NCI-H2196 treated with DMSO at 0.1 percent for 48 hours (cell line): ENCODE results near the gene SF1.

Experiments
- DNase-seq: peaks from one replicate; lab custom pipeline; 2025; ENCODE audit not compliant: unreplicated experiment; lab: John Stamatoyannopoulos, UW

Gene SF1

GRCh38 chr11:64801561-64802369 lies 23.4 kb upstream of the SF1 start:
- DNase-seq = no peak

DNA sequence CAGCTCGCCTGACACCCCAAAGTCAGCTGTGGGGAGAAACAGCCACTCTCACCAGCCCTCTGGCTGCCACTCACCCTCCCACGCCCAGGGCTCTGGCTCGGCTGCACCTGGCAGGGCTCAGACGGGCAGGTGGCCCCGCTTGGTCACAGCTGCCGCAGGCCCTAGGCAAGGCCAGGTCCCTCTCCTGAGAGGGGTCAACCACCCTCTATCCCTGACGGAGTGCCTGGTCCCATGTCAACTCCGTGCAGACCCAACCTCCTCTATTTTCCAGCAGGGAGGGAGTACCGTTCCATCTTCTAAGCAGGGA lies 22.8 kb upstream of the SF1 start:
- DNase-seq = no peak

DNA sequence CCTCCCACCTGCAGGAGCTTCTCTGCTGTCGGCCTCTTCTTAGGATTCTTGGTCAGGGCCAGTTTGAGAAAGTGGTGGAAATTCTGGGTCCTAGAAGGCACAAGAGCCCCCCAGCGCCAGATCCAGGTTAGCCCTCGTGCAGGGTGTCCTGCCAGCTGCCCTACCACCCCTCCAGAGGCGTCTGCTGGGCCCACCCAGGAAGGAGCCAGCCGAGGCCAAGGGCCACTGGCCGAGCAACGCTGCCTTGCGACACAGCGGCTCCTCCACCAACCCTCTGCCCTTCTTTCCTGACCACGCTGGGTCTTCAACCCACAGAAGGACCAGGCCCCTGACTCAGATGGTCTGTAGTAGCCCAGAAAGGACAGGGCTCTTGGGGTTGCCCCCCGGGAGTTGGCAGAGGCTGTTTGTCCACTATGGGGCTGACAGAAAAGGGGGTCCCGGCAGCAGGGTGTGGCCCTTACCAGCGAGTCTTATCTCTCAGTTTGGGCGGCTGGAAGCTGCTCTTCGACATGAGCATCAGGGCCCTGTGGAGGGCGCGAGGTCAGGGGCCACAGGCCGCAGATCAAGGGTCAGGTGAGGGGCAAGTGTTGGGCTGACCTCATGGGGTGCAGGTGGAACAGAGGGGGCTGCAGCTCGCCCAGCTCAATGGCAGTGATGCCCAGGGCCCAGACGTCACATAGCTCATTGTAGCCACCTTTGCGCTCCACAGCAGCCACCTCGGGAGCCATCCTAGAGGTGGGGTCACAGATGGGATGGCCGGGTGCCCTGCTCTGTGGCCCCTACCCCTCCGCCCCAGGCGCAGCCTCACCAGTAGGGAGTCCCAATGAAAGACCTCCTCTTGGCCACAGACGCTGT lies 22.2 kb upstream of the SF1 start:
- DNase-seq = no peak

DNA sequence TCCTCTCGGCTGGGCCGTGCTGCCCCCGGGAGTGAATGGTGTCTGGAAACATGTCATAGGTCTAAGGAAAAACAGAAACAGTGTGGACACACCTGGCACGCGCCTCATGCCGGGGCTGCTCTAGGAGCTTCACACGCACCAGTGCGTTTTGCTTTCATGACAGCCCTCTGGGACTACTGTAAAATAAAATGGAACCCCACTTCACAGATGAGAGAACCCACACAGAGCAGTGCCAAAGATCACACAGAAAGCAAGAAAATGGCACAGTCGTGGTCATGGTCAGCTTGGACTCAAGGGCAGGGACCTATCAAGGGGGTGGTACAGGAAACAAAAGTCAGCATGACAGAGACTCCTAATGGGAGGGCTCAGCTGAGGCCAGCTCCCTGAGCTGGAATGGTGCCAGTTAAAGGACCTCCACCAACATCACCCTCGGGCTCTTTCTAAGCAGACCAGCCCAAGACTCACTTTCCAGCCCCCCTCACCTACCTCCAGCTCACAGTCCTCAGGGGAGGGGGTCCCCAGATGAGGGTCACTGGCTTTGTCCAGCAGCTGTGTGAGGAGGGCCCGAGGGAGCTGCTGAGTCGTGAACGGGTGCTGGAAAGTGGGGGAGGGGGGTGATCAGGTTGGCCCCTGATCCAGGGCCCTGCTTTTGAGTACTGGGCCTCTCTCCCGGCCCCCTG lies 21.4 kb upstream of the SF1 start:
- DNase-seq = no peak

DNA sequence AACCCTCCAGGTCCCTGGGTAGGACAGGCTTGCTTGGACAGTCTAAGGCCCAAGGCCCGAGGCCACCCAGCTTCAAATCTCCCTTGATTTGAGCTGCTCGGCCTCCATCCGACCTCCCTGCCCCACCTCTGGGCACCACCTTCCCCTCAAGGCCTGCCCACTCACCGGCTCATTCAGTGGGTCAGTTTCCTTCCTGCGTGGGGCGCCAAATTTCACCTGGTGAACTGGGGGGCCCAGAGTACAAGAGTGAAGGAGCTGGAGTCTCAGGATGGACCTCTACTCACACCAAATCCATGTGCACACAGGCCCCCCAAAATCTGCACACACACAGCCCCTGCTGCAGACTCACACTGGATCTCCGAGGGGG lies 20.9 kb upstream of the SF1 start:
- DNase-seq = no peak

GRCh38 chr11:64796757-64797541 lies 18.6 kb upstream of the SF1 start:
- no peak for DNase-seq

- no peak for DNase-seq
Measured at GRCh38 chr11:64796047-64796756, 17.9 kb upstream of the SF1 start.

DNA sequence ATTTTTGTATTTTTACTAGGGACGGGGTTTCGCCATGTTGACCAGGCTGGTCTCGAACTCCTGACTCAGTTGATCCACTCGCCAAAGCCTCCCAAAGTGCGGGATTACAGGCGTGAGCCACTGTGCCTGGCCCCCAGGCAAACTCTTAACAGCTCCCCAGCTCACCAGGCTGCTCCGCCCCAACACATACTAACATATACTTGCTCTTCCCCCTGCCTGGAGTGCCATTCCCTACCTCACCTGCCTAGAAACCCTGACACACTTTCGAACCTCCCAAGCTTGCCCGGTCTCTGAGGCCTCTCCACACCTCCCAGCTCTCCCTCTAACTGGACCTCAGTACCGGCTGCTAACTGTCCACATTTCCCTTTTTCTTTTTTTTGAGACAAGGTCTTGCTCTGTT lies 16.2 kb upstream of the SF1 start:
- DNase-seq = no peak

GRCh38 chr11:64793271-64794160 lies 15.2 kb upstream of the SF1 start:
- no peak for DNase-seq

GRCh38 chr11:64792482-64792881 lies 14.1 kb upstream of the SF1 start:
- no peak for DNase-seq

DNA sequence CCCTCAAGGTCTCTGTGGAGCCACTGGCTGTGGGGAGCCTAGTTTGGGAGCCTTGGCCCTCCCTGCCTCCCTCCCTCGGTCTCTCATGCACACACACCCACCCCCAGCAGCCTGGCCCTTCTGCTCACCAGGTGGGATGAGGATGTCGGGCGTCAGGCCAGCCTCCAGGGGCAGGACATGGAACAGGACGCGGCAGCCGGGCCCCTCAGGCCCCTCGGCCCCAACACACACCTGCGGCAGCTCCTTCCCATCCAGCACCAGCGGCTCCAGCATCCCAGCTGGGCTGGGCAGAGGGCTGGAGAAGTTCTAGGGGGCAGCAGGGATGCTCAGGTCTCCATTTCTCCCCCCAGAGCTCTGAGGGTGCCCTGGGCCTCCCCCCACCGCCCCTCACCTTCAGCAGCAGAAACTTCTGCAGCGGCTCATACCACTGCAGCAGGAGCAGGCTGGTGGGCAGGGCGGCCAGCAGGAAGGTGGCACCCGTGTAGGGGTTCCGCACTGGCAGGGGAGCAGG lies 13.5 kb upstream of the SF1 start:
- DNase-seq = no peak

- DNase-seq = no peak
Measured at GRCh38 chr11:64790205-64791095, 12.1 kb upstream of the SF1 start.

- DNase-seq = no peak
Measured at GRCh38 chr11:64789331-64790204, 11.2 kb upstream of the SF1 start.

- no peak for DNase-seq
Measured at GRCh38 chr11:64788321-64789215, 10.2 kb upstream of the SF1 start.

DNA sequence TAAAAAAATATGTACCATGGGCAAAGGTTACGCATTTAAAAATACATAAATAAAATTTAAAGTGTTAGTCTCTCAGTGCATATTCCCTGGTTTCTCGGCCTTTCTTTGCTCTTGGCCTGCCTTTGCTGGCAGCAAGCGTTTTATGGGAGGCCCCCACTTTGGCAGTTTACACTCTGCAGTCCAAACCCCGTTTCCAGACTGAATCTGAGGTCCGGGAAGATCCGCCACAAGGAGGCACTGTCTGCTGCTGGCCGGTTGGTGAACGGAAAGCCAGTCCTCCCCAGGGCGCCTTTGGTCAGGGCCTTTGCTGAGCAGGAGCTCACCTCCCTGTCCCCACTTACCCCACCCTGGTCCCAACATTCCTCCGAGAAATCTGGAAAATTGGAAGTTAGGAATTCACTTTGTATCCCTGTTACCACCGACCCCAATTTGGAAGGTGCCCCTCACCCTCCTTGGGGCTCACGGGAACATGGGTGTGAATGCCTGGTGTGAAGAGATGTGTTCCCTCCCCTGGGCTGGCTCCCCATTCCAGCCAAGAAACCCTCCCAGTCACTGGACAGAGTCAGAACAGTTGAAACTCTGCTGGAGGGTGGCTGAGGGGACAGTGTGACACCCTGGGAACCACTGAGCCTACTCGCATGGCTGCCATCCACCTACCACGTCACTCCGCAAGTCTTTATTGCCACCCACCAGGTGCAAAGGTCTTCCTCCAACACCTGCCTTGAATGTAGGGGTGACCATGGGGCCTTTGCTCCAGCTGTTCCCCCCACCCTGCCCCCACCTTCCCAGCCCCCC lies 9.4 kb upstream of the SF1 start:
- no peak for DNase-seq

- DNase-seq = no peak
Measured at GRCh38 chr11:64786308-64786707, 8.0 kb upstream of the SF1 start.
